Omental fat pad (tissue), 4 donors: Measurements from ENCODE around the gene RHCG. TPM values are rescaled to one million over a fixed set of nuclear protein-coding genes. Genes with fewer than 3 reads are reported as not detected.

ENCODE experiments used
- ATAC-seq: fragments of 150-250 bp; one replicate; pipeline ENCODE4 v1.9.1; 2016; ENCODE audit warnings: mild to moderate bottlenecking, moderate library complexity; ENCODE audit not compliant: low FRiP score
- DNase-seq: peaks from one replicate; pipeline ENCODE4 v3.0.0-alpha.2; 2019; ENCODE audit warnings: low spot score
- total RNA-seq, 4 donors: library from RNA; depleted of rRNA; stranded (reverse); fragments of >200 nt; gene quantifications; one replicate each; pipeline ENCODE4 v1.1.0, GENCODE V29; 2016
- TF ChIP-seq, protein P1 (sequence below), 3 donors: fragments of 450-650 bp; IDR thresholded peaks; one replicate each; pipeline ENCODE4 v1.5.1; 2016 to 2017; ENCODE audit warnings: antibody characterized with exemption in 3 of 3, mild to moderate bottlenecking in 3 of 3, moderate library complexity in 2 of 3

RHCG gene
- total RNA-seq, 4 donors from 2014 or later = 0.46 to 15.5 TPM; not detected in 2

DNA sequence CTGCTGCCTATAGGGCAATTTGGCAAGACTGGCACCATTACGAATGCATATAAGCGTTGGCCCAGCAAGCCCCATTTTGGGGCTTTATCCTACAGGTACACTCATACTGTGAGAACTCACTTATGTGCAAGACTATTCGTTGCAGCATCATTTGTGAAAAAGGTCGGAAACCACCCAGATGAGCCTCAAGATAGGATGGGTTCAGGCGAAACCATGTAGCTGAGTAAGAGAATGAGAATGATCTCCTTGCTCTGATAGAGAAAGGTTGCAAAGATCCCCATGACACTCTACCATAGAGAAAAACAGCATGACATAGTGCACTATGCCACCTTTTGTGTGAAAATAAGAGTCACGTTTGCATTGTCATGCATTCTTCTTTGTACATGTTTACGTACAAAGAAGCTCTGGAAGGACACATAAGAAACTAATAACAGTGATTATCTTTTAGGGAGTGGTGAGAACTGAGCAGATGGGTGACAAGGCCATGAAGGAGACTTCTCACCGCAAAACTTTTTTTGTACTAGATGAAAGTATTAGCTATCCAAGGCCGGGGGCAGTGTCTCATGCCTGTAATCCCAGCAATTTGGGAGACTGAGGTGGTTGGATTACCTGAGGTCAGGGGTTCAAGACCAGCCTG is 50.0 kb downstream of the RHCG start:
- DNase-seq = no peak
- TF ChIP-seq, protein P1, sequence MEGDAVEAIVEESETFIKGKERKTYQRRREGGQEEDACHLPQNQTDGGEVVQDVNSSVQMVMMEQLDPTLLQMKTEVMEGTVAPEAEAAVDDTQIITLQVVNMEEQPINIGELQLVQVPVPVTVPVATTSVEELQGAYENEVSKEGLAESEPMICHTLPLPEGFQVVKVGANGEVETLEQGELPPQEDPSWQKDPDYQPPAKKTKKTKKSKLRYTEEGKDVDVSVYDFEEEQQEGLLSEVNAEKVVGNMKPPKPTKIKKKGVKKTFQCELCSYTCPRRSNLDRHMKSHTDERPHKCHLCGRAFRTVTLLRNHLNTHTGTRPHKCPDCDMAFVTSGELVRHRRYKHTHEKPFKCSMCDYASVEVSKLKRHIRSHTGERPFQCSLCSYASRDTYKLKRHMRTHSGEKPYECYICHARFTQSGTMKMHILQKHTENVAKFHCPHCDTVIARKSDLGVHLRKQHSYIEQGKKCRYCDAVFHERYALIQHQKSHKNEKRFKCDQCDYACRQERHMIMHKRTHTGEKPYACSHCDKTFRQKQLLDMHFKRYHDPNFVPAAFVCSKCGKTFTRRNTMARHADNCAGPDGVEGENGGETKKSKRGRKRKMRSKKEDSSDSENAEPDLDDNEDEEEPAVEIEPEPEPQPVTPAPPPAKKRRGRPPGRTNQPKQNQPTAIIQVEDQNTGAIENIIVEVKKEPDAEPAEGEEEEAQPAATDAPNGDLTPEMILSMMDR (IDR thresholded peaks at IDR 0.05) = no peak
- no peak for ATAC-seq

DNA sequence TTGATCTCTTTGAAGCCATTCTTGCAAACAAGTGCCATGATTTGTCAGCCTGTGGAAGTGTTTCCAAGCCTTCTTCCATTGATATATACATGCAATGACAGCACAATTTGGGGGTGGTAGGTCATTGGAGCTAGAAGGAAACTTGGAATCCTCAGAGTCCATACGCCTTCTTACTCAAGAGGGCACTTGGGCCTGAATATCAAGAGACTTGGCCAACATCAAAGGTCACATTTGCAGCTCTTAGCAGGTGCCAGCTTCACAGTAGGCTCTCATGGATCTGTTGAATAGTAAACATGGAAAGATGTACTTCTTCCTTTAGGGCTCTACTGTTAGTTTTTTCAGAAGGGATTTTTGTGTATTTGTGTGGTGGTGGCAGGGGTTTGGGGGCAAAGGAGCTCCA is 50.9 kb downstream of the RHCG start:
- TF ChIP-seq, protein P1 (IDR thresholded peaks at IDR 0.05) = no peak
- ATAC-seq = no peak
- DNase-seq = no peak

DNA sequence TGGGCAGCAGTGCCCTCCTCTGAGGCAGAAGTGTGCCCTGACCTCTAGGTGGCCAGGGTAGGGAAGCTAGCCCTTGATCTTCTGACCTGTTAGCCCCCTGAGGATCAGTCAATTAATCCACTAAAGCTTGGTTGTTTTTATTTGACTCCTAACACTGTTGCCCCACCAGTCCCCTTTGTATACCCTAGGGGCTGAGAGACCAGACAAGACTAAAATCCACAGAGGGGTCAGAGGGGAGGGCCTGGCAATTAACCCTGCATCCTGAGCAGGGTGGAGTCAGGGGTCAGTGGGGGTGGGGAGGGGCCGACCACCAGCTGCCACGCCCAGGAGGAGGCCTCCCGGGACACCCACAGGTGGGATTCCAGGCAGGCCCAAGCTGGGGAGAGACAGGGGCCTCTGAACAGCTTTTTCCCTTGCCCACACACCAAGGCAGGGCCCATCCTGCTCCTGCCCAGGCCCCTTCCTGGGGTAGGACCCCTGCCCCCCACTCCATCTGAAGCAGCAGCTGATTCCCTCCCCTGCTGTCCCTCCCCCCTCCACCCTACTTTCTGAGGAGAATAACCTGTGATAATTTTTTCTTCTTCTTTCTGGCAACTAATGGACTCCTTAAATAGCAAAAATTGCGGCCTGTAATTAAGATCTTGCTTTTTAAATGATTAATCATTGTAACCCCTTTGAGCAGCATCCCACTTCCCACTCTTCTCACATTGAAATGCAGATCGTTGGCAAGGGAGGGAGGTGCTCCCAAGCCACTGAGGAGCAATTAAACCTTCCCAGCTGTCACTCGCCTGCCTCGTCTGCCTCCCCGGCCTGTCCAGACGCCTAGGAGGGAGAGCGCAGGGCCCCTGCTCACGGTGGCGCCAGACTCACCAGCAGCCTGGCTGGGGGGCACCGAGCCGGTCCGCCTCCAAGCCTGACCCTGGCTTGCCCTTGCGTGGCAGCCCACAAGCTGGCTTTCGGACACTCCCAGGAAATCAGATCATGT is 51.9 kb downstream of the RHCG start:
- TF ChIP-seq, protein P1 (IDR thresholded peaks at IDR 0.05) = no peak
- DNase-seq (no peak), ATAC-seq (no peak)

DNA sequence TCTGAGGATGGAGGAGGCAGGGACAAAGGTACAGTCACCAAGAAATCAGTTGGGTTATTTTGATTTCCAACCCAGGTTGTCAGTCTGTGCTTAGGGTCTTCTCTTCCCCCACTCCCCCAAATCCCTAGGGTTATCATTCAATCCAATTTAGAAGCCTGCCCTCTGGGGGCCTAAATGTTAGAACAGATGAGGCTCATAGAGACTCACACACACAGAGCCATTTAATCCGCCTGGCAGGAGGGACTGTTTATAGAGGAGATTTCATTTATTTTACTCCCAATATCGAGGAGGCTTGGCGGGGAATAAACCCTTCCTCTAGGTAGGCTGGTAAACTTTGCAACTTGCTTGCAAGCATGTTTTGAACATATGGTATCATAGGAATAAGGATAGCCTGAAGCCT is 52.8 kb downstream of the RHCG start:
- TF ChIP-seq, protein P1 (IDR thresholded peaks at IDR 0.05) = no peak
- ATAC-seq (no peak), DNase-seq (no peak)

DNA sequence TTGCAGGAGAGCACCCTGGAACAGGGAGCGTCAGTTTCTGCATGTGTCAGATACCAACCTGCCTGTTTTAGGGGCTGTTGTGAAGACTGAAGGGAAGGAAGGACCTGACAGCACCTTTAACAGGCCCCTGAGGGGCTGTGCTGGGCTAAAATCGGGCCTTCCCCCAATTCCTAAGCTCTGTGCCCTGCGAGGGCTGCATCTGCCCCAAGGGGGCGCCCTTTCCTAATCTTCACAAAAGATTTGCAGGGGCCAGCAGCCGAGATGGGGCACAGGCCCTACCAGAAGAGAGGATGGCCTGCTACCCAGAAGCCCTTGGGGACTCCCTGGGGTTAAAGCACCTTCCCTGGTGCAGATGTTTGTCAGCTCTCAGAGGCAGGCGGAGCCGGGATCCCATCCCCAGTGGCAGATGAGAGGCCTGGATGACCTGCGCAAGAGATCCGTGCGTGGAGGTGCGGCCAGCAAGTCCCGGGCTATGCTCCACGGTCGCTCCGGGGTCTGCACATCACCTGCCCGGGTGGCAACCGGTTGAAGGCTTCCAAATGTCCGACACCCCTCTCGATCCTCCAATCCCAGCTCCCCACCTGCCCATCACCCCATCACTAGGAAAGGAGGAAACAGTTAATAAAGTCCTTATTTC is 53.6 kb downstream of the RHCG start:
- TF ChIP-seq, protein P1 (IDR thresholded peaks at IDR 0.05) = no peak
- DNase-seq = no peak
- ATAC-seq = no peak

DNA sequence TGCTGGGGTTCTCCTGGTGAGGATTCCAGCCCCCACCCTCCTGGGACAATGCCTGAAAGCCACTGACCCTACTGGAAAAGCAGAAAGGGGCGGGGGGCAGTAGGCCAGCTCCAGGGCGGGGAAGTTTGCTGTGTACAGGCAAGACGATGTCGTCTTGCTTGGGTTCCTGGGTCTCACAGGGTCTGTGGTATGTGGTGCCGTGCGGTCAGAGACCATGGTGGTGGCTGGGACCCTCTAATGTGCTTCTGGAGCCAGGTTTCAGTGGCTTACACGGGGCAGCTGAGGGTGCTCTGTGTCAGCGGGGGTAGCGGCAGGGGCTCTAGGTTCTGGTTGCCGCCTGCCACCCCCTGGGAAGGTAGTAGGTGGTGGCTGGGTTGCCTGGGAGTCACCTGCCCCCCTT is 54.2 kb downstream of the RHCG start:
- DNase-seq (no peak), ATAC-seq (no peak)
- TF ChIP-seq, protein P1 (IDR thresholded peaks at IDR 0.05) = no peak
